HG02981 (cell line): ENCODE results near the gene TMEM53.

Experiments used
- ATAC-seq: cut with Tn5 transposase; IDR thresholded peaks from one replicate; pipeline ENCODE4 v1.9.1; 2021; ENCODE audit warnings: mild to moderate bottlenecking, moderate library complexity; ENCODE audit not compliant: unreplicated experiment

TMEM53 gene

GRCh38 chr1:44606701-44607281 lies 67.5 kb downstream of the TMEM53 start:
- ATAC-seq, result no peak

GRCh38 chr1:44605914-44606615 lies 68.2 kb downstream of the TMEM53 start:
- ATAC-seq, result no peak

- no peak for ATAC-seq
Observed at GRCh38 chr1:44604157-44604955, 69.9 kb downstream of the TMEM53 start.

GRCh38 chr1:44603718-44604117 lies 70.6 kb downstream of the TMEM53 start:
- ATAC-seq, result no peak
